GM06990 (cell line): ENCODE results near the gene CHN1.

Experiments used
- DNase-seq: peaks from one replicate; pipeline ENCODE4 v3.0.0-alpha.2; 2011; ENCODE audit not compliant: insufficient read length; ENCODE audit errors: extremely low read depth
- H3K27me3 ChIP-seq: replicated peaks from 2 replicates; pipeline ENCODE4 v1.6.0; 2011; ENCODE audit warnings: low read length; ENCODE audit not compliant: control insufficient read depth, insufficient read depth
- H3K36me3 ChIP-seq: 2 replicates; pipeline ENCODE4 v1.5.1; 2011; ENCODE audit warnings: low read length; ENCODE audit not compliant: control insufficient read depth, insufficient read depth
- H3K4me3 ChIP-seq: replicated peaks from 2 replicates; pipeline ENCODE4 v1.5.1; 2011; ENCODE audit warnings: low read depth, mild to moderate bottlenecking, control low read depth, low read length
- TF ChIP-seq, protein P1 (sequence below): IDR thresholded peaks from 2 replicates; pipeline ENCODE4 v1.5.1; 2011; ENCODE audit warnings: low read length, control low read depth, mild to moderate bottlenecking, inconsistent platforms; ENCODE audit not compliant: insufficient read depth, poor library complexity, severe bottlenecking

The CHN1 gene

DNA sequence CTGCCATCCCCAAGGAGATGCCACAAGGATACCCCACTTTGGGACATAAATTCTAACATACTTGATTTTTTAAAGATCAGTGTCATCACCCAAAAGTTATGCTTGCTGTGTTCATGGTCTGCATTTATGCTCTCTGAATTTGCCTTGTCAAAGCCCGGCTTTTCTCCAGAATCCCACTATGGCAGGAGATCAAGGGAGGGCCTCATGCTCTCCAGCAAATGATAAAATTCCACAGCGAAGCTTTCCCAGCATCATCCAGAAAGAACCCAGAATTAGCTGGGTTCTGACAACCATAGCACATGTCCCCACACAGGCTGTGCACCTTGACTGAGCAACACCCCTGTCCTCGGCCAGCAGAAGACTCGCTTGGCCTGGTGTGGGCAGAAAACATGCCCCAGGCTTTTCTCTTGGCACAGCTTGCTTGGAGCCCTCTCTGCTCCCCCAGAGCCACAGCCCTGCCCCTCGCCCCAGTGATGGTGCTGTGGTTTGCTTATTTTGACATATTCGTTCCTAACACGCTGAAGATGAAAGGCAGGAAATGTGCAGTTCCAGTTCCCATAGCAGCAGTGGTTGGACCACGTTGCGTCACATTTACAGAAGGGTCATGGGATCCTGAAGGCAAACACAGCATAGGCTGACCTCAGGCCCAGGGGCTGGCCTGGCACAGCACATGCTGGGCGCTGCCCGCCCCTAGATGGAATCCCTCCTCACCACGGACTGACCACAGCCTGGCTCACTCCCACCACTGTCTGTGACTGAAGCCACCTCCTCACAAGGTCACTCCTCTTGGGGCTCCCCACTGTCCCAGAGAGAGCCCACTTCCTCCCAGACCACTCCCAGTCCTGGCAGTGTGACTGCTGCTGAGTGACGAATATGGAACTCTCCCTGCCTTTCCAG is 226.8 kb downstream of the CHN1 start:
- TF ChIP-seq, protein P1, sequence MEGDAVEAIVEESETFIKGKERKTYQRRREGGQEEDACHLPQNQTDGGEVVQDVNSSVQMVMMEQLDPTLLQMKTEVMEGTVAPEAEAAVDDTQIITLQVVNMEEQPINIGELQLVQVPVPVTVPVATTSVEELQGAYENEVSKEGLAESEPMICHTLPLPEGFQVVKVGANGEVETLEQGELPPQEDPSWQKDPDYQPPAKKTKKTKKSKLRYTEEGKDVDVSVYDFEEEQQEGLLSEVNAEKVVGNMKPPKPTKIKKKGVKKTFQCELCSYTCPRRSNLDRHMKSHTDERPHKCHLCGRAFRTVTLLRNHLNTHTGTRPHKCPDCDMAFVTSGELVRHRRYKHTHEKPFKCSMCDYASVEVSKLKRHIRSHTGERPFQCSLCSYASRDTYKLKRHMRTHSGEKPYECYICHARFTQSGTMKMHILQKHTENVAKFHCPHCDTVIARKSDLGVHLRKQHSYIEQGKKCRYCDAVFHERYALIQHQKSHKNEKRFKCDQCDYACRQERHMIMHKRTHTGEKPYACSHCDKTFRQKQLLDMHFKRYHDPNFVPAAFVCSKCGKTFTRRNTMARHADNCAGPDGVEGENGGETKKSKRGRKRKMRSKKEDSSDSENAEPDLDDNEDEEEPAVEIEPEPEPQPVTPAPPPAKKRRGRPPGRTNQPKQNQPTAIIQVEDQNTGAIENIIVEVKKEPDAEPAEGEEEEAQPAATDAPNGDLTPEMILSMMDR, result no peak
- DNase-seq, result peak; percentile 40
- Histone ChIP-seq H3K27me3 (peaks cover 1% of the 10 kb centered on the region; the same call in 1 of the 2 replicates), H3K36me3 (no peaks in the 10 kb centered on the region), H3K4me3 (no peak overlapping the region)

DNA sequence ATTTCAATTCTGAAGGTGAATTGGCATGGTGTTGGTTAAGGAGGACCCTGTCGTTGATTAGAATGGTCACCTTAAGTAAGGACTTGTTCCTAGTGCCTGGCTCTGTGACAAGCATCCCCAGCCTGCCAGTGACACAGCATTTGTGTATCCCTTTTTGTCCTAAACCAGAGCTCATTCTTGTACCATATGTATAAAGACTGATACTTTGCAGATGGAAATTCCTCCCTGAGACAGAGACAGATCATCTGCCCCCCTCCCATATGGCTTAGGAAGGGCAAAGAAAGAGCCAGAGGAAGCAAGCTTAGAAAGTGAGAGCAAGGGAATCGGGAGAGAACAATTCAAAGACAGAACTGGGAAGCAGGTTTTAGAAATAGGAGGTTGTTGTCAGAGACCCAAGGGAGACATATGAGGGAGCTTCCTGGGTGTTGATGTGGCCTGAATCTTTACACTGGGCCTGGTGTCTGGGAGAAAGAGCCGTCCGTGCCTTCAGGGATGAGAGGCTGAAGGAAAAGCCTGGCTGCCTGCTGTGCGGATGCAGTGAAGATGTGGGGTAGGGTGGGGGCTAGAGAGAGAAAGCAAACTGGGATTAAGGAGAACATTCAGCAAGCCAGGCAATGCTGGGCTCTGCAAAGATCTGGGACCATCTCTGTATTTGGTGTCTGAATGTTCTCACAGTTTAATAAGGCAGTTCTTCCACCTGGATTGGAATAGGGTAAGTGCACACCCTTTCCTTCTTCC is 227.7 kb downstream of the CHN1 start:
- Histone ChIP-seq H3K27me3 (peaks cover 1% of the 10 kb centered on the region; the same call in 1 of the 2 replicates), H3K4me3 (no peak overlapping the region), H3K36me3 (no peaks in the 10 kb centered on the region)
- TF ChIP-seq, protein P1, result no peak
- no peak for DNase-seq

DNA sequence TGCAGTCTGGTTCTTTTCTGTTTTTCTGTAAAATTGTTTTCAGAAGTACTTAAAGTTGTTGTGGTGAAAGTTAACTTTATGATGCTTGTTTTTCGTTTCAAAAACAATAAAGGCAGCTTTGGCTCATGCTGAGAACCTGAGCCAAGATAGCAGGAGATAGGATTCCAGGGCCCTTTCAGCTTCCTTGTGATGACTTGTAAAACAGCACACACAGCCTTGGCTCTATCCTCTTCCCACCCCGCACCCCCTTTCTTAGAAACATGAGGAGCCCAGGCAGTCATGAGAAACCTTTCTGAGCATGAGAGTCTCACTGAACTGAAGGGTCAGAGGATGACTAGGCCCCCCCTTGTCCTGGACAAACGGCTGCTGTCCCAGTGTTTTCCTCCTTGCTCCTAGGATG is 228.5 kb downstream of the CHN1 start:
- TF ChIP-seq, protein P1, result no peak
- H3K4me3 ChIP-seq, result no peak overlapping the region
- H3K27me3 ChIP-seq, result no peaks in the 10 kb centered on the region; the same call in 1 of the 2 replicates
- H3K36me3 ChIP-seq, result no peaks in the 10 kb centered on the region
- no peak for DNase-seq

DNA sequence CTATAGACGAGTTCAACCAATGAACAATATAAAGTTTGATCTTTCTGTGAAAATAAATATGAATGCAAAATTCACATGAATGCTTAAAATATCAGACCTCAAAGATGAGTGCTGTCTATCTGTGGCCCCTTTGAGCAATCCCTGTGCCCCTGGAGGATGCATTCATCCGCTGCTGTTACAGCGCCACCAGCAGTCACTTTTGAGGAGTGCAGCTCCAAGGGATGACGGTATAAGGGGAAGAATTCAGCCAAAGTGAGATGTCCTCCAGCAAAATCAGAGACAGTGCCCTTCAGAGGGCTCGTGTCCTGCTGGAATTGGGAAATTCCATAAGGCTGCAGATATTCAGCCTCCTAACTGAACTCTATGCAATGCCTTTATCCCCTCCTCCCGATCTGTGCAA is 229.0 kb downstream of the CHN1 start:
- no peak for DNase-seq
- H3K4me3 ChIP-seq, result no peak overlapping the region
- H3K36me3 ChIP-seq, result no peaks in the 10 kb centered on the region
- TF ChIP-seq, protein P1, result peak; percentile 52
- H3K27me3 ChIP-seq, result no peaks in the 10 kb centered on the region; the same call in 1 of the 2 replicates

DNA sequence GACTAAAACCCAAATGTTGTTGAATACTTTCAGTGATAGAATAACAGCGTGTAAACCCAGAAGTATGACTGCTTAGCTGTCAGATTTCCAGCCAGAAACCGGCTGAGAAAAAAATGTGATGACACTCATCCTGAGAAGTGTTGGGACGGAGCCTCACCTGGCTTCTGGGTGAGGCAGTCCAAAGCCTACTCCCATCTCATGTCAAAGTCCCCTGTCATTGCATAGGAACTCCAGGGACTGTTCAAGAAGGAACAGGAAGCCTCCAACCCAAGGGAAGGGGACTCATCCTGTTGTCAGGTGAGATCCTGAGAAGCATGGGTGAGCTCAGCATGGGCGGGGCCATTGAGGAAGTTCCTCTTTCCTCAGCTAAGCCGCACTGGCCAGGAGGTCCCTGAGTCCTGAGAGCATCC is 229.6 kb downstream of the CHN1 start:
- TF ChIP-seq, protein P1, result no peak
- Histone ChIP-seq H3K27me3 (no peaks in the 10 kb centered on the region; the same call in 1 of the 2 replicates), H3K4me3 (no peak overlapping the region), H3K36me3 (no peaks in the 10 kb centered on the region)
- no peak for DNase-seq
